ENCODE measurements around the gene BRK1.

The BRK1 gene

GRCh38 chr3:10108091-10108490, 7.4 kb upstream of the BRK1 start, which contains the start of gene FANCD2OS:
TSS of gene FANCD2OS (minus strand) at chr3:10108255. CDS start at chr3:10104774, 3,481 bp downstream.
- no peaks in the 10 kb centered on the region for H3K36me3 ChIP-seq (ENCODE audit: insufficient read depth, low read length)
- no peaks in the 10 kb centered on the region for H4K20me1 ChIP-seq (ENCODE audit: insufficient read depth, low read length)
- no peaks in the 10 kb centered on the region for H3K27me3 ChIP-seq (ENCODE audit: insufficient read depth, low read length)
- no peak within 1 kb of the TSS for H3K9ac ChIP-seq (ENCODE audit: low read length)
- no peaks in the 10 kb centered on the region for H3K9me2 ChIP-seq (ENCODE audit: low read depth, low read length)
- no peak within 1 kb of the TSS for H2AFZ ChIP-seq (ENCODE audit: low read length)
- H3K4me1 ChIP-seq (ENCODE audit: insufficient read depth, low read length, severe bottlenecking) = no peaks in the 10 kb centered on the region
- H3K4me3 ChIP-seq (ENCODE audit: low read depth, low read length, poor library complexity, severe bottlenecking) = no peak within 1 kb of the TSS
- no peak for TF ChIP-seq EZH2 (IDR thresholded peaks at IDR 0.05; ENCODE audit: borderline replicate concordance, low read length)
- no peak for TF ChIP-seq CTCF (IDR thresholded peaks at IDR 0.05; ENCODE audit: low read length)
- H3K9me3 ChIP-seq (ENCODE audit: low read length) = no peaks in the 10 kb centered on the region
- H3K27ac ChIP-seq (ENCODE audit: low read depth, low read length, poor library complexity, severe bottlenecking) = no peak within 1 kb of the TSS
- H3F3A ChIP-seq (ENCODE audit: insufficient read depth, low read length) = no peaks in the 10 kb centered on the region
- H3K79me2 ChIP-seq (ENCODE audit: insufficient read depth, low read length) = no peaks in the 10 kb centered on the region
- no peak within 1 kb of the TSS for H3K4me2 ChIP-seq (ENCODE audit: low read length)

- no peaks in the 10 kb centered on the region for H4K20me1 ChIP-seq (ENCODE audit: insufficient read depth, low read length)
- H3K4me3 ChIP-seq (ENCODE audit: low read depth, low read length, poor library complexity, severe bottlenecking) = peak overlapping the region; percentile 91
- no peak overlapping the region for H2AFZ ChIP-seq (ENCODE audit: low read length)
- H3K9me3 ChIP-seq (ENCODE audit: low read length) = no peaks in the 10 kb centered on the region
- peaks cover 50% of the 10 kb centered on the region for H3K79me2 ChIP-seq (ENCODE audit: insufficient read depth, low read length)
- peaks cover 39% of the 10 kb centered on the region for H3K36me3 ChIP-seq (ENCODE audit: insufficient read depth, low read length)
- no peaks in the 10 kb centered on the region for H3K27me3 ChIP-seq (ENCODE audit: insufficient read depth, low read length)
- peak overlapping the region; percentile 91 for H3K9ac ChIP-seq (ENCODE audit: low read length)
- peak overlapping the region; percentile 42 for H3K27ac ChIP-seq (ENCODE audit: low read depth, low read length, poor library complexity, severe bottlenecking)
- peak overlapping the region; percentile 81 for H3K4me2 ChIP-seq (ENCODE audit: low read length)
- H3F3A ChIP-seq (ENCODE audit: insufficient read depth, low read length) = no peaks in the 10 kb centered on the region
- TF ChIP-seq EZH2 (IDR thresholded peaks at IDR 0.05; ENCODE audit: borderline replicate concordance, low read length) = no peak
- TF ChIP-seq CTCF (IDR thresholded peaks at IDR 0.05; ENCODE audit: low read length) = no peak
- H3K4me1 ChIP-seq (ENCODE audit: insufficient read depth, low read length, severe bottlenecking) = peaks cover 24% of the 10 kb centered on the region
- H3K9me2 ChIP-seq (ENCODE audit: low read depth, low read length) = no peaks in the 10 kb centered on the region
Measured at GRCh38 chr3:10116138-10116460, 624 bp downstream of the BRK1 start.

GRCh38 chr3:10116928-10117327, 1.5 kb downstream of the BRK1 start:
- Histone ChIP-seq H3K4me3 (ENCODE audit: low read depth, low read length, poor library complexity, severe bottlenecking) (peak overlapping the region; percentile 91), H3K79me2 (ENCODE audit: insufficient read depth, low read length) (peaks cover 56% of the 10 kb centered on the region), H3K9me3 (ENCODE audit: low read length) (no peaks in the 10 kb centered on the region), H4K20me1 (ENCODE audit: insufficient read depth, low read length) (no peaks in the 10 kb centered on the region), H3K4me1 (ENCODE audit: insufficient read depth, low read length, severe bottlenecking) (peaks cover 24% of the 10 kb centered on the region), H3K4me2 (ENCODE audit: low read length) (peak overlapping the region; percentile 81), H2AFZ (ENCODE audit: low read length) (no peak overlapping the region), H3K9ac (ENCODE audit: low read length) (peak overlapping the region; percentile 91; the same call in 1 of the 2 replicates), H3K27me3 (ENCODE audit: insufficient read depth, low read length) (no peaks in the 10 kb centered on the region), H3K27ac (ENCODE audit: low read depth, low read length, poor library complexity, severe bottlenecking) (no peak overlapping the region), H3K9me2 (ENCODE audit: low read depth, low read length) (no peaks in the 10 kb centered on the region), H3K36me3 (ENCODE audit: insufficient read depth, low read length) (peaks cover 44% of the 10 kb centered on the region), H3F3A (ENCODE audit: insufficient read depth, low read length) (no peaks in the 10 kb centered on the region)
- TF ChIP-seq CTCF (IDR thresholded peaks at IDR 0.05; ENCODE audit: low read length) = no peak
- TF ChIP-seq EZH2 (IDR thresholded peaks at IDR 0.05; ENCODE audit: borderline replicate concordance, low read length) = no peak
